ENCODE results near the gene PIK3C2B.

The PIK3C2B gene

DNA sequence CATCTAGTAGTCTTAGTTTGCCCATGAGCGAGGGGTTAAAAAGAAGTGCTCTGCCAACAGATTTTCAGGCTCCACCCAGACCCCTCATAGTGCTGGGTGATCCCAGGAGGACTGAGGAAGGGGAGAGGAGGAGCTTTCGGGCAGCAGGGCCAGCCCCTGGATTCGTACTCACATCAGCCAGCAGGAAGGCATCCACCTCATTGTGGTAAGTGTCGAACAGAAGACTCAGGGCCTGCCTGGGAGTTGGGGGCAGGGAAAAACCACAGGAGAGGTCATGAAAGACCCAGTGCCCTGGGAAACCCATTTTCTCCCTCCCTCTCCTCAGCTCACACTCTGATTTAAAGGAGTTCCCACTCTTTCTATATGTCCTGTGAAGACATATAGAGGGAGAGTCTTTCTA, 34.9 kb downstream of the PIK3C2B start:
- no peak overlapping the region for H3K4me3 ChIP-seq (ENCODE audit: low read length)
- no peak for DNase-seq (ENCODE audit: low read depth)
- no peak for TF ChIP-seq CTCF (IDR thresholded peaks at IDR 0.05; ENCODE audit: insufficient read depth, low read depth, low read length, missing control alignments)

GRCh38 chr1:204457666-204458065, 36.9 kb downstream of the PIK3C2B start:
- no peak for TF ChIP-seq CTCF (IDR thresholded peaks at IDR 0.05; ENCODE audit: insufficient read depth, low read depth, low read length, missing control alignments)
- no peak overlapping the region for H3K4me3 ChIP-seq (ENCODE audit: low read length)
- no peak for DNase-seq (ENCODE audit: low read depth)

DNA sequence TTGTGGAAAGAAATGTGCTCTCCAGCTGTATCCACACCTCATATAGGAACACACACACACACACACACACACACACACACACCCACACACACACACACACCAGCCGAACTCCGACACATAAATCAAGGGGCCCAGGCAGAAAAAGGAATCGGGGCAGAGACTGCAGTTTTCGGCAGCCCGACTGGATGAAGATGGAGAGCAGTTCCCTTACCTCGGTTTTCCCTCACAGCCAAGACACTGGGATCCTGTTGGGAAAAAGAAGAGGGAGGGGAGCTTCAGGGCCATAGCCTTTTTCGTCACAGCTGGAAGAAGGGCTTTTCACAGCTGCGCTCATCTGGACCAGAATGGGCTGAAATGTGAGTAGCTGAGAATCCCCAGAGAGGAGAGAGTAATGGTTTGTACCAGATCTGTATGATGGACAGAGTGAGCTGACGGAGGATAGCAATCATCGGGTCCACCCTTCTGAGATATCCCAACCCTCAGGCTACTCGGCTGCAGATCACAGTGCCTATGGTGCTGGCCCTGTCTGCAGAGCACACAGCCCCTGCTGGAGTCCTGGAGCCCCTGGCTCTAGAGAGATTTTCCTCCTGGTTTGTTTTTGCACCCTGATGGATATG, 37.7 kb downstream of the PIK3C2B start:
- H3K4me3 ChIP-seq (ENCODE audit: low read length) = no peak overlapping the region
- TF ChIP-seq CTCF (IDR thresholded peaks at IDR 0.05; ENCODE audit: insufficient read depth, low read depth, low read length, missing control alignments) = no peak
- no peak for DNase-seq (ENCODE audit: low read depth)

GRCh38 chr1:204455831-204456145, 38.8 kb downstream of the PIK3C2B start:
- H3K4me3 ChIP-seq (ENCODE audit: low read length) = no peak overlapping the region
- TF ChIP-seq CTCF (IDR thresholded peaks at IDR 0.05; ENCODE audit: insufficient read depth, low read depth, low read length, missing control alignments) = no peak

DNA sequence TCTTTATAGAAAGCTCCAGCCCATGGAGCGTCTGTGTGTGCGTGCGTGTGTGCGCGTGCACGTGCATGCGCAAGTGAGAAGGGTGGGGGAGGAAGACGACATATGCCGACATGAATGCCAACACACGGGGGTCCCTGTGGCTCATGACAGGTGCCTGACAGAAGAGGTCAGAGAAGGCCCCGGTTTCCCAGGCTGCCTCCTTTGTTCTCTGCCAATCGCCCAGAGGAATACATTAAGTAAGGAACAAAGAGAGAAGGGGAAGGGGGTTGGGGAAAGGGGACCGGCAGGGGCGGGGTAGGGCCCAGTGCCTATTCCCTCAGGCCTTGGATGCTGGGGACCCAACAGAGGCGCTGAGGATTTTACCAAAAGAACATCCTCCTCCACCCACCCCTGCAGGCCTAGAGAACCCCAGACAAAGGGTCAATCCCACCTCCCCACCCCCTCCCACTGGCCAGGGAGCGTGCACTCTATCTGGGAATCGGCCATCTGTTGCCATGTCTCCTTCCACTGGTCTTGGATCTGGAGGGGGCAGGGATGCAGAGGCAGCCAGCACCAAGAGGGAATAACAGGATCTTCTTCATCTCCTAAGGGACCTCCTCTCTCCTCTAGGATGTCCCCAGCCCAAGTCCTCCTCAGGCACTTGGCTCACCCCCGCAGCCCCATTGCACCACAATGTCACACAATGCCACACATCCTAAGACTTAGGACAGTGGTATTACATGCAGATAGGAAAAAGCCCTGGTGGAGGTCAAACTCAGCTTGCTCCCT, 39.4 kb downstream of the PIK3C2B start:
- no peak for TF ChIP-seq CTCF (IDR thresholded peaks at IDR 0.05; ENCODE audit: insufficient read depth, low read depth, low read length, missing control alignments)
- DNase-seq (ENCODE audit: low read depth) = no peak
- H3K4me3 ChIP-seq (ENCODE audit: low read length) = no peak overlapping the region

More at GRCh38 chr1:204455831-204456145, 38.8 kb downstream of the PIK3C2B start:
- no peak for DNase-seq (ENCODE audit: low read depth)

- TF ChIP-seq CTCF (IDR thresholded peaks at IDR 0.05; ENCODE audit: insufficient read depth, low read depth, low read length, missing control alignments) = no peak
- no peak overlapping the region for H3K4me3 ChIP-seq (ENCODE audit: low read length)
- DNase-seq (ENCODE audit: low read depth) = no peak
These were observed 40.1 kb downstream of the PIK3C2B start for GRCh38 chr1:204454476-204454875.
